ENCODE measurements around the gene AAK1.
"Not testable (repeated sequence)": the region's sequence is repeated elsewhere in the genome, so short reads cannot be mapped to it uniquely, and the experiment has no call there.

The AAK1 gene

DNA sequence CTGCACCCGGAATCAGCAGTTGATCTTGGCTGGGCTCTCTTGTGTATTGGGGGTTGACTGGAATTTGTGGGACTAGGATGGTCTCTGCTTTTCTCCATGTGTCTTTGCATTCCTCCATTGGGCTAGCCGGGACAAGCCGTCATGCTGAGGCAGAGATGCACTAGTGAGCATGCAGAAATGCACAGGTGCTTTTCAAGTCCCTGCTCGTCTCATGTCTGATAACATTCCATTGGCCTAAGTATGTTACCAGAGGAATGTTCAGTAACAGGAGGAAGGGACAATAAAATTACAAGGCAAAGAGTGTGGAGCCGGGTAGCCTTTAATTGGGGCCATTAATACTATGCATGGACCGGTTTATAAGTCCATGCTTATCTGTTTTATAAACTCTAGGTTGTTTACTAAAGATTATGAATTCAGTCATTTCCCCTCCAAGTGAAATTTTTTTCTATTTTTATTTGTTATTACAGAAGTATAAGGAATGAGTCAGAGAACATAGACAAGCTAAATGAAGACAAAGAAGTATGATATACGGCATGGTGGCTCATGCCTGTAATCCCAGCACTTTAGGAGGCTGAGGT lies 24.4 kb upstream of the AAK1 start:
- Histone ChIP-seq H3K27me3 (replicated peaks) (no peaks in the 10 kb centered on the region), H3K27ac (no peak overlapping the region), H3K4me3 (ENCODE audit: low read depth, low read length) (no peak overlapping the region), H3K36me3 (replicated peaks) (no peaks in the 10 kb centered on the region)
- TF ChIP-seq, protein P1, sequence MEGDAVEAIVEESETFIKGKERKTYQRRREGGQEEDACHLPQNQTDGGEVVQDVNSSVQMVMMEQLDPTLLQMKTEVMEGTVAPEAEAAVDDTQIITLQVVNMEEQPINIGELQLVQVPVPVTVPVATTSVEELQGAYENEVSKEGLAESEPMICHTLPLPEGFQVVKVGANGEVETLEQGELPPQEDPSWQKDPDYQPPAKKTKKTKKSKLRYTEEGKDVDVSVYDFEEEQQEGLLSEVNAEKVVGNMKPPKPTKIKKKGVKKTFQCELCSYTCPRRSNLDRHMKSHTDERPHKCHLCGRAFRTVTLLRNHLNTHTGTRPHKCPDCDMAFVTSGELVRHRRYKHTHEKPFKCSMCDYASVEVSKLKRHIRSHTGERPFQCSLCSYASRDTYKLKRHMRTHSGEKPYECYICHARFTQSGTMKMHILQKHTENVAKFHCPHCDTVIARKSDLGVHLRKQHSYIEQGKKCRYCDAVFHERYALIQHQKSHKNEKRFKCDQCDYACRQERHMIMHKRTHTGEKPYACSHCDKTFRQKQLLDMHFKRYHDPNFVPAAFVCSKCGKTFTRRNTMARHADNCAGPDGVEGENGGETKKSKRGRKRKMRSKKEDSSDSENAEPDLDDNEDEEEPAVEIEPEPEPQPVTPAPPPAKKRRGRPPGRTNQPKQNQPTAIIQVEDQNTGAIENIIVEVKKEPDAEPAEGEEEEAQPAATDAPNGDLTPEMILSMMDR (IDR thresholded peaks at IDR 0.05; ENCODE audit: low read depth, low read length, missing control alignments), result no peak
- in situ Hi-C loops (cut with HindIII; ENCODE audit: low pct_ligation_motif_present, low sequenced_read_pairs), result no loop called here
- DNase-seq, result no peak

DNA sequence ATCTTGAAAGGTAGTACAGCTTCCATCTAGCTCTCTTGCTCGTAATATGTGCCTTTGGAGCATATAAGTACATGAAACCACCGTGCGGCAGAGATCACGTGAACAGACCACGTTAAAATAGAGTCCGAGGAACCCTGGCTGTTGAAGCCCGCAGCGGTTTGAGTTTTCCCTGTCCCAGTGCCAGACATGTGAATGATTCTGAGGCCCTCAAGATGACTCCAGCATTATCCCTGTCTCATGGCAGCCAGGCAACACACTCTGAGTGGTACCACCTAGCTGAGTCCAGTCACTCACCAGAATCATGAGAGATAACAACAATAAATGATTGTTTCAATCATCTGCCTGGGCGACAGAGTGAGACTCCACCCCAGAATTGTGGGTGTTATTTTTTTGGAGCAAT lies 21.6 kb upstream of the AAK1 start:
- Histone ChIP-seq H3K27ac (no peak overlapping the region), H3K36me3 (replicated peaks) (no peaks in the 10 kb centered on the region), H3K27me3 (replicated peaks) (no peaks in the 10 kb centered on the region), H3K4me3 (ENCODE audit: low read depth, low read length) (no peak overlapping the region)
- in situ Hi-C loops (cut with HindIII; ENCODE audit: low pct_ligation_motif_present, low sequenced_read_pairs), result no loop called here
- no peak for DNase-seq
- TF ChIP-seq, protein P1 (IDR thresholded peaks at IDR 0.05; ENCODE audit: low read depth, low read length, missing control alignments), result no peak

DNA sequence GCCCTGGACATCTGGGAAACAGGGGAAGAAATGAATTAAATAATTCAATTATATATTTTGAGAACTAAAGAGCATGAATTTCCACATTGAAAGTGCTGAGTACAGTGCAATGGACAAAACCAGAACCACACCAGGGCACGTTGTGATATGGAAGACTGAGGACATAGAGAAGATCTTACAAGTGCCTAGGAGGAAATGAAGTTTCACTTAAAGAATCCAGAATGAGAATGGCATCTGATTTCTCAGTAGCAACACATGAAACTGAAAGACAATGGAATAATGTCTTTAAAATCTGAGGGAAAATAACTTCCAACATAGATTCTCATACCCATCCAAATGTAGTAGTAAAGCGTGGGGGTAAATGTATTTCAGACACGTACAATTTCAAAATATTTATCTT lies 20.3 kb upstream of the AAK1 start:
- in situ Hi-C loops (cut with HindIII; ENCODE audit: low pct_ligation_motif_present, low sequenced_read_pairs), result no loop called here
- TF ChIP-seq, protein P1 (IDR thresholded peaks at IDR 0.05; ENCODE audit: low read depth, low read length, missing control alignments), result no peak
- no peak overlapping the region for H3K4me3 ChIP-seq (ENCODE audit: low read depth, low read length)

DNA sequence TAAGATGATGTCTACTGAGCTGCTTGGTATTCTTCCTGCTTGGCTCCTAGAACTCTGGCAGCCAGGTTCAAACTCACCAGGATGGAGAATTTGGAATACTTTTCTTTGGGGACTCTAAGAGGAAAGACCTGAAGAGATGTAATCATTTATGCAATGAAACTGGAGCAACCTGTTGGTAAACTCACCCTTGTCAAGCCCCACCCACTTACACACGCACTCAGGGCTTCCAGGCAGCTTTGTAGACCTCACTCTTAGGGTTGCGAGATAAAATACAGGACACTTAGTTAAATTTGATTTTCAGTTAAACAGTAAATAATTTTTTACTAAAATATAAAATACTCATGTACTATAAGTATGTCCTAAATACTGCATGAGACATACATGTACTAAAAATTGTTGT lies 19.0 kb upstream of the AAK1 start:
- H3K27ac ChIP-seq; DNase-seq; H3K4me3 ChIP-seq (ENCODE audit: low read depth, low read length); H3K27me3 ChIP-seq (replicated peaks); H3K36me3 ChIP-seq (replicated peaks); in situ Hi-C loops (cut with HindIII; ENCODE audit: low pct_ligation_motif_present, low sequenced_read_pairs): not testable (repeated sequence)

More for the DNA sequence above, 20.3 kb upstream of the AAK1 start:
- no peak overlapping the region for H3K27ac ChIP-seq
- H3K27me3 ChIP-seq (replicated peaks), result no peaks in the 10 kb centered on the region
- H3K36me3 ChIP-seq (replicated peaks), result no peaks in the 10 kb centered on the region
- DNase-seq, result no peak

DNA sequence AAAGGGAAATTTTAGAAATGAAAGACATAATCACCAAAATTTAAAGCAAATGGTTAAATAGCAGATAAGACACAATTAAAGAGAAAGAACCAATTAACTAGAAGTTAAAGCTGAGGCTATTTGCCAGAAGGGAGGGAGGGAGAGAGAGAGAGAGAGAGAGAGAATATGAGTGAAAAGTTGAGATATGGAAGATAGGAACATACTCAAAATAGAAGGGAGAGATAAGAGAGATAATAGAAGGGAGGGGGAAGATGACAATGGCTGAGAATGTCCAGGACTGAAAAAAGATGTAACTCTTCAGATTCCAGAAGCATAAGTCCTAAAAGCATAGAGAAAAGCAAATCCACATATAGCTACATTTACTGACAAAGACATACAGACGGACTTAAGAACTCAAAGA lies 17.1 kb upstream of the AAK1 start:
- in situ Hi-C loops (cut with HindIII; ENCODE audit: low pct_ligation_motif_present, low sequenced_read_pairs), result no loop called here
- no peaks in the 10 kb centered on the region for H3K27me3 ChIP-seq (replicated peaks)
- H3K36me3 ChIP-seq (replicated peaks), result no peaks in the 10 kb centered on the region
- DNase-seq, result no peak
- TF ChIP-seq, protein P1 (IDR thresholded peaks at IDR 0.05; ENCODE audit: low read depth, low read length, missing control alignments), result no peak
- no peak overlapping the region for H3K27ac ChIP-seq
- H3K4me3 ChIP-seq (ENCODE audit: low read depth, low read length), result no peak overlapping the region

DNA sequence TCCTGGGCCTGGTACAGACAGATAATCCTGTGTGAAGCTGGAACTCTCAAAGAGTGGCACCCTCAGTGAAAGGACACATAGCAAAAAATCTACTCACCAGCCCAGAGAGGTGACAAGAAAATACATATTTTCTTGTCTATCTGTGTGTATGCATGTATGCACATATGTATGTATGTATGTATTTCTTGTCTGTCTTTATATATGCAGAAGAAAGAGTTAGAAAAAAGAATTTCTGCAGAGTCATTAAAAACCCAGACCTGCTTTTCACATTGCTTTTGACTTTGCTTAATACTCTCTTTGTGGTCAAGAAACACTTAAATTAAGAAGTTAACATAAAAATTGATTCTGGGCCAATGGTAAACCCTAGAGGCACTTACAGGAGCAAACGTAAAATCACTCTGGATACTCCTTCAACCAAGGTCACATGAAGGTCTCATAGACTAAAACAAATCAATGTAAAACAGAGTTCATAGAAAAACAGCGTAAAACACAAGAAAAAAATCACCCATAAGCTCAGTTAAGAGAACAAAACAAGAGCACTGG lies 16.5 kb upstream of the AAK1 start:
- in situ Hi-C loops (cut with HindIII; ENCODE audit: low pct_ligation_motif_present, low sequenced_read_pairs), result no loop called here
- TF ChIP-seq, protein P1 (IDR thresholded peaks at IDR 0.05; ENCODE audit: low read depth, low read length, missing control alignments), result no peak
- no peak overlapping the region for H3K27ac ChIP-seq

More for the DNA sequence above, 16.5 kb upstream of the AAK1 start:
- Histone ChIP-seq H3K36me3 (replicated peaks) (no peaks in the 10 kb centered on the region), H3K27me3 (replicated peaks) (no peaks in the 10 kb centered on the region), H3K4me3 (ENCODE audit: low read depth, low read length) (no peak overlapping the region)
- DNase-seq, result no peak
